Ascending aorta (tissue), 2 donors: ENCODE results near the gene DTNB. TPM values are rescaled to one million over a fixed set of nuclear protein-coding genes. Genes with fewer than 3 reads are reported as not detected.

Source experiments
- DNase-seq, 2 donors: peaks; one replicate each; pipeline ENCODE4 v3.0.0-alpha.2; 2019; ENCODE audit warnings: low spot score in 2 of 2
- H3K27ac ChIP-seq, 2 donors: fragments of 200-600 bp; sonication (generic); one replicate each; pipeline ENCODE4 v1.5.1; 2016 to 2017; ENCODE audit warnings: mild to moderate bottlenecking in 1 of 2
- H3K27me3 ChIP-seq: fragments of 200-600 bp; sonication (generic); one replicate; pipeline ENCODE4 v1.5.1; 2017
- H3K36me3 ChIP-seq, 2 donors: fragments of 200-600 bp; sonication (generic); one replicate each; pipeline ENCODE4 v1.5.1; 2016
- H3K4me1 ChIP-seq, 2 donors: fragments of 200-600 bp; sonication (generic); one replicate each; pipeline ENCODE4 v1.5.1; 2016 to 2017; ENCODE audit warnings: mild to moderate bottlenecking in 1 of 2
- H3K4me3 ChIP-seq, 2 donors: fragments of 200-600 bp; sonication (generic); one replicate each; pipeline ENCODE4 v1.5.1; 2016 to 2017; ENCODE audit warnings: mild to moderate bottlenecking in 1 of 2
- H3K9me3 ChIP-seq, 2 donors: fragments of 200-600 bp; sonication (generic); one replicate each; pipeline ENCODE4 v1.5.1; 2016
- intact Hi-C: fragments of 100-400 bp; cut with DNase I; formaldehyde crosslinking; loops from one replicate; pipeline ENCODE4 v1.15.1; 2023
- total RNA-seq: library from RNA; depleted of rRNA; stranded (reverse); fragments of >200 nt; gene quantifications from one replicate; pipeline ENCODE4 v1.1.0, GENCODE V29; 2016
- TF ChIP-seq, protein P1 (sequence below), 3 experiments: fragments of 200-600 bp in 2 of 3; fragments of 450-650 bp in 1 of 3; sonication (generic) in 2 of 3; IDR thresholded peaks; one replicate each; pipeline ENCODE4 v1.5.1; 2016 to 2019; ENCODE audit warnings: antibody characterized with exemption in 3 of 3, mild to moderate bottlenecking in 1 of 3, moderate library complexity in 1 of 3

Gene DTNB
- total RNA-seq, 1 donor from 2014 or later = 22.7 TPM

DNA sequence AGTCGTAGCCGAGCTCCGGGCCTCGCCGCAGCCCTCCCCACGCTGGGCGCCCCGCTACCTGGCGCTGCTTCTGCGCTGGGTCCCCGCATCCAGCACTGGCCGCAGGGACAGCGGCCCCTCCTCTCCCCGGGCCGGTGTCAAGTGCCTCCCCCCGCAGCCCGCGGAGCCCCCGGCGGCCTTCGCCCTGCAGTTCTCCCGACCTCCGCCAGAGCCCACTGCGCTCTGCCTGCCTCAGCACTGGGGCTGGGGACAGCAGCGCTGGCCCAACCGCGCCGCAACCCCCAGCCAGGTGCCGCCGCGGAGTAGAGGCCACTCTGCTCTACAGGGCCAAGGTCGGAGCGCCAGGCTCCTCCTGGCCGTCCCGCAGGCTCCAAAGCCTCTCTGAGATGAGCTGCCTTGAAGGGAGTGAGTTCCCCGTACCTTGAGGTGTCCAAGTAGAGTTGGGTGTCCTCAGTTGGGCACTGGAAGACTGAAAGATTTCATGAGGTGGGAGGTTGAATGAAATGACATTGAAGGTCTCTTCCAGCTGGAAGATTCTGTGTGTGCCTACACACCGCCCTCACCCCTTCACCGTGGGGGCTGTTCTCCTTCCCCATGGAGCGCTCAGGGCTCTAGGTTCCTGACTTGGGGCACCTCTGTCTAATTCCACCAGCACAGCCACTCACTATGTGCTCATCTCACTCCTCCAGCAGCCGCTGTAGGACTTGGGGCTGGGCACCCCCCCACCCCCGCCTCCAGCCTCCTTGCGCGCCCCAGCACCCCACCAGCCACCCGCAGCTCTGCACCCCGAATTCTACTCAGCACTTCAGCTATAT, 330.8 kb downstream of the DTNB start:
- intact Hi-C loops = loop anchor here (1.0 to 10.0 kb wide), 7 partner anchors 17 to 368 kb away; partner anchors contain the start of gene DNAJC27
- peak; percentile 44 to 89 for DNase-seq
- peaks cover 3 to 17% of the 10 kb centered on the region in 2 donors for H3K4me1 ChIP-seq
- peak overlapping the region; percentile 34 to 84 for H3K27ac ChIP-seq
- H3K4me3 ChIP-seq = peak overlapping the region; percentile 90 to 95
- H3K36me3 ChIP-seq = no peaks in the 10 kb centered on the region
- TF ChIP-seq, protein P1, sequence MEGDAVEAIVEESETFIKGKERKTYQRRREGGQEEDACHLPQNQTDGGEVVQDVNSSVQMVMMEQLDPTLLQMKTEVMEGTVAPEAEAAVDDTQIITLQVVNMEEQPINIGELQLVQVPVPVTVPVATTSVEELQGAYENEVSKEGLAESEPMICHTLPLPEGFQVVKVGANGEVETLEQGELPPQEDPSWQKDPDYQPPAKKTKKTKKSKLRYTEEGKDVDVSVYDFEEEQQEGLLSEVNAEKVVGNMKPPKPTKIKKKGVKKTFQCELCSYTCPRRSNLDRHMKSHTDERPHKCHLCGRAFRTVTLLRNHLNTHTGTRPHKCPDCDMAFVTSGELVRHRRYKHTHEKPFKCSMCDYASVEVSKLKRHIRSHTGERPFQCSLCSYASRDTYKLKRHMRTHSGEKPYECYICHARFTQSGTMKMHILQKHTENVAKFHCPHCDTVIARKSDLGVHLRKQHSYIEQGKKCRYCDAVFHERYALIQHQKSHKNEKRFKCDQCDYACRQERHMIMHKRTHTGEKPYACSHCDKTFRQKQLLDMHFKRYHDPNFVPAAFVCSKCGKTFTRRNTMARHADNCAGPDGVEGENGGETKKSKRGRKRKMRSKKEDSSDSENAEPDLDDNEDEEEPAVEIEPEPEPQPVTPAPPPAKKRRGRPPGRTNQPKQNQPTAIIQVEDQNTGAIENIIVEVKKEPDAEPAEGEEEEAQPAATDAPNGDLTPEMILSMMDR (IDR thresholded peaks at IDR 0.05) = peak; percentile 99
- H3K9me3 ChIP-seq = no peaks in the 10 kb centered on the region
- no peaks in the 10 kb centered on the region for H3K27me3 ChIP-seq

DNA sequence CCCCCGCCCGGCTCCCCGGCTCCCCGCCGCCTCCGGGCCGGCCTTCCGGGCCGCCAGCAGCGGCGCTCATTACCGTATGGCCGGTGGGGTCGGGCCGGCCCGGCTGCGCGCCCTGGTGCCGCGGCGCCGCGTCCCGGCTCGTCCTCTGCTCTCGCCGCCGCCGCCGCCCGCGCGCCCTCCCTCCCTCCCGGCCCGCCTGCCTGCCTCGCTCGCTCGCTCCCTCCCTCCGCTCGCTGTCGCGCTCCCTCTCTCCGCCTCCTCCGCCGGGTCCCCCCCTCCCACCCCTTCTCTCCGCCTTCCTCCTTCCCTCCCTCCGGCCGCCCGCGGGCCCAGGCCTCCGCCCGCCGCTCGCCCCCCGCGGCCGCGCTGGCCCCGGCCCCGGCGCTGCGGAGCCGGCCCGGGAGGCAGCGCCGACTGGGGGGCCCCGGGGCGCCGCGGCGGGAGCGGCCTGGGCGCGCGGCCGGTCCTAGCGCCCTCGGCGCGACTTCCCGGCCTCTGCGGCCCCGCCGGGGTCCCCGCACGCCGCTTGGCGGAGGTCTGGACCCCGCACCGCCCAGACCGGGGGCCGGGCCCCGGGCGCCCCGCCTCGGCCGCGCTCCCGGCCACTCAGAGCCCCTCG, 331.5 kb downstream of the DTNB start, which contains the start of gene DNMT3A:
Gene DNMT3A, minus strand, starts transcription at position 173 of the 619 bp plus-strand sequence. CDS start 27,941 bp downstream, outside the sequence.
- peak within 1 kb of the TSS; percentile 34 to 84 for H3K27ac ChIP-seq
- H3K4me1 ChIP-seq = peaks cover 3 to 19% of the 10 kb centered on the region in 2 donors
- no peak for DNase-seq
- intact Hi-C loops = loop anchor here (1.0 to 10.0 kb wide), 7 partner anchors 17 to 367 kb away; partner anchors contain the start of gene DNAJC27
- H3K9me3 ChIP-seq = no peaks in the 10 kb centered on the region
- H3K4me3 ChIP-seq = peak within 1 kb of the TSS; percentile 90 to 95
- TF ChIP-seq, protein P1 (IDR thresholded peaks at IDR 0.05) = no peak
- H3K27me3 ChIP-seq = no peaks in the 10 kb centered on the region
- H3K36me3 ChIP-seq = no peaks in the 10 kb centered on the region

DNA sequence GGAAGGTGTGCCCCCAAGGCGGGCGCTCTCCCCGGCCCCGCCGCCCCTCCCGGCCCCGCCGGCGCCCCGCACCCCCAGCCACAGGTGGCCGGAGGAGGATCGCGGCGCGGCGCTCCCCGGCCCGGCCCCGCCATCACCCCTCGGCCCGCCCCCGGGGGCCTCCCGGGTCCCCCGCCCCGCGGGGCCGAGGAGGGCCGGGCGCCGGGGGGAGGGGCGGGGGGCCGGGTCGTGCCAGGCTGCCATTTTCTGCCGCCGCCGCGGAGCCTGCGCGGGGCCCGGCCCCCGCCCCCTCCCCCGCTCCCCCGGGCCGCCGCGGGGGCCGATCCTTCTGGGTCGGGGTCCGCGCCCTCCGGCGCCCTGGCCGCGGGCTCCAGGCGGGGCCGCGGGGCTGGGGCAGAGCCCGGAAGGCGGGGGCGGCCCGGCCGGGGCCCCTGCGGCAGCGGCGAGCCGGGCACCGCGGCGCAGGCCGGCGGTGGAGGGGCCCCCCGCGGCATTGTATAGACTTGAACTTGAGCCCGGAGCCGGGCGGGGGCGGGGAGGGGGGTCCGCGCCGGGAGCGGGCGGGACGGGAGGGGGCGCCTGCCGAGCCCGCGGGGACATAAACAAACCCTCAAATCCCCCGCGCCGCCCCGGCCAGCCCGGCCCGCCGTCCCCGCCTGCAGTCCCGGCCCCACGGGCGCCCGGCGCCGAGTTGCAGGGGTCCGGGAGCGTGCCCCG, 332.2 kb downstream of the DTNB start:
- H3K4me3 ChIP-seq = peak overlapping the region; percentile 90 to 95
- peak overlapping the region in 1 of 2 donors; percentile 79 for H3K27ac ChIP-seq
- no peaks in the 10 kb centered on the region for H3K27me3 ChIP-seq
- H3K4me1 ChIP-seq = peaks cover 3 to 19% of the 10 kb centered on the region in 2 donors
- no peak for DNase-seq
- no peaks in the 10 kb centered on the region for H3K9me3 ChIP-seq
- intact Hi-C loops = loop anchor here (5.0 to 10.0 kb wide), 3 partner anchors 34 to 366 kb away; partner anchors contain the start of gene DNAJC27
- H3K36me3 ChIP-seq = no peaks in the 10 kb centered on the region
- TF ChIP-seq, protein P1 (IDR thresholded peaks at IDR 0.05) = no peak

DNA sequence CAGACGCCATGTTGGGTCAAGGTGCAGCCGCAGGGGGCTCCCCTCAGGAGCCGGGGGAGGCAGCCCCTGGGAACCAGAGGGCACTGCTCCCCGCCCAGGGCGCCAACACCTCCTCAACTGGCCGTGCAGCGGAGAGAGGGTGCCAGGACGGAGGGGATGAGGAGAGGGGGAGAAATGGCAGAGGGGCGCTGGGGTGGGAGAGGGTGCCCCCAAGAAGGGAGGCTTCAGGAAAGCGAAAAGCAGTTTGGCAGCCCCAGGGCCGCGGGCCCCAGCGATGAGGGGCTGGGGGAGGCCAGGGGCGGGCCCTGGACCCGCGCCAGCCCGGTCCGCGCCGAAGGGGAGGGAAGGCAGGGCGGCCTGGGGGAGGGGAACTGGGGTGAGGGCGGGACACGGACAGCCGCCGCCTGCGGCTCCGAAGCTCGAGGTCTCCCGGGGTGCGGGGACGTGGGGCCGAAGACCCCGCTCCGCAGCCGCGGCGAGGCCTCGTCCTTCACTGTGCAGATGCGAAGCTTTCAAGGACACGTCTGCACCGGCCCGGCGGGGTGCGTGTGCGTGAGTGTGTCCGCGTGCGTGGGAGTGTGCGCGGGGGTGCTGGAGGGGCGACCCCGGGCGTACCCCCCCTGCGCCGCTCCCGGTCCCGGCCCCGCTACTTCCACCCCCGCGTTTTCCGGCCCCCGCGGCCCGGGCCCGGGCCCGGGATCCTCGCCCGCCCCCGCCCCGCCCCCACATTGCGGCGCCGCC, 333.0 kb downstream of the DTNB start:
- peak overlapping the region; percentile 47 to 79 for H3K27ac ChIP-seq
- H3K36me3 ChIP-seq = no peaks in the 10 kb centered on the region
- H3K4me3 ChIP-seq = peak overlapping the region; percentile 90 to 95
- TF ChIP-seq, protein P1 (IDR thresholded peaks at IDR 0.05) = no peak
- H3K9me3 ChIP-seq = no peaks in the 10 kb centered on the region
- intact Hi-C loops = loop anchor here (5.0 to 10.0 kb wide), 3 partner anchors 33 to 366 kb away; partner anchors contain the start of gene DNAJC27
- peaks cover 3 to 19% of the 10 kb centered on the region in 2 donors for H3K4me1 ChIP-seq
- H3K27me3 ChIP-seq = no peaks in the 10 kb centered on the region
- no peak for DNase-seq
